HEK293T (cell line): Measurements from ENCODE around the gene ZNF516.

Experiments
- ARNT ChIP-seq: fragments of 450-650 bp; IDR thresholded peaks from 2 replicates; pipeline ENCODE4 v1.6.1; 2017; ENCODE audit warnings: mild to moderate bottlenecking
- SP1 ChIP-seq: fragments of 450-650 bp; IDR thresholded peaks from 2 replicates; pipeline ENCODE4 v1.6.1; 2017
- TARDBP ChIP-seq: fragments of 450-650 bp; IDR thresholded peaks from 2 replicates; pipeline ENCODE4 v1.6.1; 2016

GRCh38 chr18:76525911-76526310 lies 30.9 kb upstream of the ZNF516 start:
- TF ChIP-seq ARNT (no peak), SP1 (no peak), TARDBP (no peak)
